IMR-90 (cell line): ENCODE measurements around the gene PTGER2. TPM values are rescaled to one million over a fixed set of nuclear protein-coding genes. Genes with fewer than 3 reads are reported as not detected.

ENCODE experiments used
- ATAC-seq: fragments of 200-7000 bp; cut with Tn5 transposase; 2 replicates; pipeline ENCODE4 v1.9.1; 2020; ENCODE audit warnings: low read depth, mild to moderate bottlenecking, moderate library complexity
- BruUV-seq: library from RNA; stranded (reverse); fragments of 400-500 nt; replicated peaks from 2 replicates; lab custom pipeline; 2021; lab: Mats Ljungman, UMichigan
- CTCF ChIA-PET: fragments of 300-600 bp; formaldehyde crosslinking; extraction: SDS; loops from one replicate; lab custom pipeline; 2021; ENCODE audit warnings: antibody characterized with exemption; lab: Yijun Ruan, JAX
- POLR2A ChIA-PET: fragments of 300-600 bp; sonication (Branson Sonifier 250); formaldehyde crosslinking; loops from one replicate; lab custom pipeline; 2022; ENCODE audit warnings: antibody characterized with exemption; ENCODE audit not compliant: unreplicated experiment; lab: Charles Lee
- DNase-seq: peaks from one replicate; pipeline ENCODE4 v3.0.0; 2013
- H2AFZ ChIP-seq: replicated peaks from 2 replicates; pipeline ENCODE3; 2013; ENCODE audit warnings: low read length, mild to moderate bottlenecking; ENCODE audit not compliant: poor library complexity
- H2AK5ac ChIP-seq: 2 replicates; pipeline ENCODE4 v1.6.1; 2013; ENCODE audit warnings: low read depth, low read length, inconsistent platforms
- H2AK9ac ChIP-seq: replicated peaks from 2 replicates; pipeline ENCODE3; 2013; ENCODE audit warnings: mild to moderate bottlenecking, low read depth, low read length, moderate library complexity; ENCODE audit not compliant: poor library complexity
- H2BK120ac ChIP-seq: 2 replicates; pipeline ENCODE4 v1.6.1; 2013; ENCODE audit warnings: low read depth, low read length, inconsistent platforms
- H2BK15ac ChIP-seq: 3 replicates; pipeline ENCODE4 v1.6.1; 2013; ENCODE audit warnings: low read depth, low read length, inconsistent platforms
- H2BK20ac ChIP-seq: 2 replicates; pipeline ENCODE4 v1.6.1; 2013; ENCODE audit warnings: low read depth, mild to moderate bottlenecking, inconsistent platforms, low read length, moderate library complexity
- H2BK5ac ChIP-seq: 2 replicates; pipeline ENCODE4 v1.6.1; 2013; ENCODE audit warnings: mild to moderate bottlenecking, low read depth, low read length, inconsistent platforms; ENCODE audit not compliant: poor library complexity, severe bottlenecking
- H3K14ac ChIP-seq: replicated peaks from 2 replicates; pipeline ENCODE4 v1.6.1; 2013; ENCODE audit warnings: low read depth, low read length, inconsistent platforms
- H3K18ac ChIP-seq: 2 replicates; pipeline ENCODE4 v1.6.1; 2013; ENCODE audit warnings: low read depth, low read length, control low read depth
- H3K23ac ChIP-seq: 2 replicates; pipeline ENCODE4 v1.6.1; 2013; ENCODE audit warnings: low read depth, low read length, inconsistent platforms
- H3K27ac ChIP-seq: 2 replicates; pipeline ENCODE4 v1.5.1; 2013; ENCODE audit warnings: mild to moderate bottlenecking, control low read depth, low read length; ENCODE audit not compliant: insufficient read depth
- H3K27me3 ChIP-seq: 2 replicates; pipeline ENCODE4 v1.6.1; 2013; ENCODE audit warnings: low read length; ENCODE audit not compliant: control insufficient read depth, insufficient read depth
- H3K36me3 ChIP-seq: 2 replicates; pipeline ENCODE4 v1.6.1; 2013; ENCODE audit warnings: low read length, mixed read lengths; ENCODE audit not compliant: control insufficient read depth, insufficient read depth
- H3K4ac ChIP-seq: 2 replicates; pipeline ENCODE4 v1.6.1; 2013; ENCODE audit warnings: low read depth, low read length, inconsistent platforms
- H3K4me1 ChIP-seq: 2 replicates; pipeline ENCODE4 v1.6.1; 2013; ENCODE audit warnings: low read length, mixed read lengths; ENCODE audit not compliant: control insufficient read depth, insufficient read depth
- H3K4me2 ChIP-seq: 2 replicates; pipeline ENCODE4 v1.6.1; 2013; ENCODE audit warnings: low read depth, mild to moderate bottlenecking, control low read depth, low read length, moderate library complexity
- H3K4me3 ChIP-seq: 2 replicates; pipeline ENCODE4 v1.5.1; 2013; ENCODE audit warnings: low read depth, mild to moderate bottlenecking, control low read depth, low read length, moderate library complexity; ENCODE audit not compliant: insufficient read depth
- H3K56ac ChIP-seq: 2 replicates; pipeline ENCODE4 v1.6.1; 2013; ENCODE audit warnings: low read length, inconsistent platforms; ENCODE audit not compliant: insufficient read depth; ENCODE audit errors: extremely low read depth
- H3K79me1 ChIP-seq, 2 experiments: 2 replicates each; pipeline ENCODE4 v1.6.1; 2013; ENCODE audit warnings: low read length in 2 of 2, inconsistent platforms in 1 of 2, low read depth in 1 of 2
- H3K9ac ChIP-seq: 2 replicates; pipeline ENCODE4 v1.6.1; 2013; ENCODE audit warnings: low read depth, low read length, control low read depth
- H3K9me1 ChIP-seq: 2 replicates; pipeline ENCODE4 v1.6.1; 2013; ENCODE audit warnings: low read length, inconsistent platforms; ENCODE audit not compliant: insufficient read depth
- H3K9me3 ChIP-seq: 2 replicates; pipeline ENCODE4 v1.6.1; 2013; ENCODE audit warnings: low read length; ENCODE audit not compliant: control insufficient read depth, insufficient read depth
- H4K20me1 ChIP-seq: 2 replicates; pipeline ENCODE4 v1.6.1; 2013; ENCODE audit warnings: low read length, inconsistent platforms; ENCODE audit not compliant: insufficient read depth
- H4K5ac ChIP-seq: 2 replicates; pipeline ENCODE4 v1.6.1; 2013; ENCODE audit warnings: mild to moderate bottlenecking, low read depth, low read length, control low read depth
- H4K8ac ChIP-seq, 2 experiments: 2 replicates each; pipeline ENCODE4 v1.6.1; 2013; ENCODE audit warnings: low read depth in 2 of 2, low read length in 2 of 2, control low read depth in 1 of 2, inconsistent platforms in 1 of 2
- H4K91ac ChIP-seq: 2 replicates; pipeline ENCODE4 v1.6.1; 2013; ENCODE audit warnings: low read depth, low read length, inconsistent platforms; ENCODE audit not compliant: insufficient read depth
- CHD1 ChIP-seq: IDR thresholded peaks from 2 replicates; pipeline ENCODE4 v1.6.1; 2012; ENCODE audit warnings: low read depth, low read length, improper control_type of control experiment
- NFE2L2 ChIP-seq: fragments of 150-350 bp; IDR thresholded peaks from 2 replicates; pipeline ENCODE4 v1.6.1; 2016; ENCODE audit warnings: low read depth, mild to moderate bottlenecking, low read length
- WGBS, 2 experiments: methylation state at CpG; one replicate each; pipeline versions ENCODE4 v1.1.5 to v1.1.7; 2013; ENCODE audit warnings: missing lambda C conversion rate in 2 of 2; ENCODE audit not compliant: insufficient read length in 1 of 2; ENCODE audit errors: extremely low coverage in 2 of 2; 5-methylcytosine and 5-hydroxymethylcytosine counted together
- dilution Hi-C: fragments of 300-500 bp; cut with HindIII; formaldehyde crosslinking; loops from one replicate; pipeline ENCODE4 v1.14.3; 2018; ENCODE audit warnings: low sequenced_read_pairs; ENCODE audit not compliant: unreplicated experiment
- in situ Hi-C: fragments of 300-500 bp; cut with MboI; formaldehyde crosslinking; loops from 3 replicates; pipeline ENCODE4 v1.14.3; 2019; ENCODE audit warnings: low sequenced_read_pairs, inconsistent platforms, mixed read lengths
- intact Hi-C: fragments of 100-400 bp; cut with micrococcal nuclease; formaldehyde crosslinking; loops from 2 replicates; pipeline ENCODE4 v1.10.0; 2022
- polyA plus RNA-seq, 3 experiments: library from polyadenylated mRNA; depleted of rRNA; stranded (reverse); fragments of >200 nt; gene quantifications; 2 replicates each; pipeline ENCODE4 v1.2.3, GENCODE V29; 2012; ENCODE audit warnings: low replicate concordance in 1 of 3
- total RNA-seq: library from RNA; depleted of rRNA; stranded (reverse); fragments of >200 nt; gene quantifications from 2 replicates; pipeline ENCODE4 v1.2.3, GENCODE V29; 2012
- TF ChIP-seq, protein P1 (sequence below): fragments of 150-350 bp; IDR thresholded peaks from 2 replicates; pipeline ENCODE4 v1.6.1; 2016; ENCODE audit warnings: low read depth, mild to moderate bottlenecking, low read length, moderate library complexity, borderline replicate concordance

Gene PTGER2
- total and polyA plus RNA-seq, 2 of the 4 experiments (the other 2 are of a cell fraction) = 24.7 to 58.5 TPM

DNA sequence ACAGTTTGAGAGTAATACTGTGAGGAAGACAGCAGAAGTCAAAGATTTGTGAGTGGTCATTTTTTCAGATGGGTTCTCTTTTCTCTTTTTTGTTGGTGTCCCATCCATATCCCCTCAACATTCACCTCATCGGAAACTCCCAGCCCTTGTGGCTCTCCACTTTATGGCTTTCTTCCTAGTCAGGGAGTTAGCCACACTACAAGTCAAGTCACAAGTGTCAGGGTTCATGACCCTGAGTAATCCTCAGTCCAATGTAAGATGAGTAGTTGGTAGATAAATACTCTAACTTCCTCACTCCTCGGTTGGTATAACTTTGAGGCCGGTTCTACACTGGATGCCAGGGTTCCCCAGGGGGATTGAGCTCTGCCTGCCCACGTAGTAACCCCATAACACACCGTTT is 41.4 kb downstream of the PTGER2 start:
- peak; percentile 20 for DNase-seq

More for the DNA sequence above, 41.4 kb downstream of the PTGER2 start:
- POLR2A ChIA-PET = no interaction called here
- H2AK5ac ChIP-seq = peak overlapping the region; percentile 100
- H3K27me3 ChIP-seq = no peaks in the 10 kb centered on the region
- no peaks in the 10 kb centered on the region for H4K20me1 ChIP-seq
- 67% methylated on average over 1 of the region's 5 CpGs; no CpG with 5 or more reads in 1 of the 2 experiments for WGBS, 2 experiments
- H3K79me1 ChIP-seq = peaks cover 0 to 7% of the 10 kb centered on the region in 2 experiments; a peak in 1 of 4 replicates
- dilution Hi-C loops (no loop called here), intact Hi-C loops (loop anchor here (1.0 kb wide), 1 partner anchor 41 kb away; the partner anchor contains the start of gene PTGER2), in situ Hi-C loops (no loop called here)
- CTCF ChIA-PET = no interaction called here
- peak overlapping the region; percentile 78 to 79 for H4K8ac ChIP-seq
- H3K4me2 ChIP-seq = peak overlapping the region; percentile 41
- H3K4me1 ChIP-seq = peaks cover 21% of the 10 kb centered on the region
- peaks cover 22% of the 10 kb centered on the region for H3K9me1 ChIP-seq
- peak overlapping the region; percentile 96 for H2BK15ac ChIP-seq
- peak overlapping the region; percentile 94 for H2BK120ac ChIP-seq
- peak overlapping the region; percentile 90 for H4K91ac ChIP-seq
- ATAC-seq = peak; percentile 13; the same call in 1 of the 2 replicates
- peak overlapping the region; percentile 81 for H3K56ac ChIP-seq
- H3K36me3 ChIP-seq = no peaks in the 10 kb centered on the region
- peak overlapping the region; percentile 89 for H3K27ac ChIP-seq
- peak overlapping the region; percentile 94 for H4K5ac ChIP-seq
- peak overlapping the region; percentile 83 for H3K23ac ChIP-seq
- H2BK5ac ChIP-seq = peak overlapping the region; percentile 94
- no peak for TF ChIP-seq NFE2L2
- TF ChIP-seq, protein P1, sequence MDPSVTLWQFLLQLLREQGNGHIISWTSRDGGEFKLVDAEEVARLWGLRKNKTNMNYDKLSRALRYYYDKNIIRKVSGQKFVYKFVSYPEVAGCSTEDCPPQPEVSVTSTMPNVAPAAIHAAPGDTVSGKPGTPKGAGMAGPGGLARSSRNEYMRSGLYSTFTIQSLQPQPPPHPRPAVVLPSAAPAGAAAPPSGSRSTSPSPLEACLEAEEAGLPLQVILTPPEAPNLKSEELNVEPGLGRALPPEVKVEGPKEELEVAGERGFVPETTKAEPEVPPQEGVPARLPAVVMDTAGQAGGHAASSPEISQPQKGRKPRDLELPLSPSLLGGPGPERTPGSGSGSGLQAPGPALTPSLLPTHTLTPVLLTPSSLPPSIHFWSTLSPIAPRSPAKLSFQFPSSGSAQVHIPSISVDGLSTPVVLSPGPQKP = no peak
- no peak for TF ChIP-seq CHD1
- H2AFZ ChIP-seq = no peak overlapping the region
- peak overlapping the region; percentile 99 for H2BK20ac ChIP-seq
- H3K14ac ChIP-seq = peak overlapping the region; percentile 93
- H3K4me3 ChIP-seq = no peak overlapping the region
- H3K9me3 ChIP-seq = no peaks in the 10 kb centered on the region
- no TSS peak for BruUV-seq
- no peak overlapping the region for H2AK9ac ChIP-seq
- H3K18ac ChIP-seq = peak overlapping the region; percentile 97
- H3K9ac ChIP-seq = no peak overlapping the region; the same call in 1 of the 2 replicates
- H3K4ac ChIP-seq = peak overlapping the region; percentile 93
